IPS DF 6.9 (cell line): ENCODE data around the gene BICRA.

ENCODE experiments used
- DNase-seq: peaks from one replicate; pipeline ENCODE4 v3.0.0-alpha.2; 2013; ENCODE audit warnings: low read depth, low spot score
- H3K27ac ChIP-seq: one replicate; pipeline ENCODE4 v1.5.1; 2013; ENCODE audit warnings: low read length, control low read depth
- H3K27me3 ChIP-seq: 2 replicates; pipeline ENCODE4 v1.6.1; 2013; ENCODE audit warnings: mild to moderate bottlenecking, low read length; ENCODE audit not compliant: control insufficient read depth, insufficient read depth
- H3K36me3 ChIP-seq: 2 replicates; pipeline ENCODE4 v1.6.1; 2013; ENCODE audit warnings: low read length; ENCODE audit not compliant: control insufficient read depth, insufficient read depth
- H3K4me1 ChIP-seq: 2 replicates; pipeline ENCODE4 v1.6.1; 2013; ENCODE audit warnings: low read length; ENCODE audit not compliant: control insufficient read depth, insufficient read depth
- H3K4me3 ChIP-seq: 2 replicates; pipeline ENCODE4 v1.5.1; 2013; ENCODE audit warnings: mild to moderate bottlenecking, low read length
- H3K9me3 ChIP-seq: 2 replicates; pipeline ENCODE4 v1.6.1; 2013; ENCODE audit warnings: low read length, inconsistent platforms; ENCODE audit not compliant: control insufficient read depth, insufficient read depth
- WGBS: extraction: QIAGEN DNeasy Blood & Tissue Kit; methylation state at CpG from one replicate; pipeline ENCODE4 v1.1.7; 2013; ENCODE audit warnings: mixed read lengths, missing lambda C conversion rate; ENCODE audit not compliant: insufficient read length, insufficient coverage; 5-methylcytosine and 5-hydroxymethylcytosine counted together

Gene BICRA

DNA sequence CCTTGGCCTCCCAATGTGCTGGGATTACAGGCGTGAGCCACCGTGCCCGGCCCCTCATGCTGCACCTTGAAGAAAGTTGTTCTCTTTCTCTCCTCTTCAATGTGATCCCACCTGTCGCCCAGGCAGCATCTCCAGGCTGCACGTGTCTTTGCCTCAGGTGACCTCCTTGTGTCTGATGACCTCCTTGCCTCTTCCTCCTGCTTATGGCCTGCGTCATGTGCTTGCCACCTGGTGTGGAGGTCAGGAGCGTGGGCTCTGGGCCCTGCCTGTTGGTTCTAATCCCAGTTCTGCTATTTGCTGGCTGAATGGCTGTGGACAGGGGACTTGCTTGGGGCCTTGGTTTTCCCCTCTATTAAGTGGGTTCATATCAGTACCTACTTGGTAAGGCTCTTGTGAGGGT lies 6.3 kb downstream of the BICRA start:
- H3K4me3 ChIP-seq, result no peak overlapping the region
- no CpG with 5 or more reads among the region's 7 CpGs for WGBS
- no peak overlapping the region for H3K27ac ChIP-seq
- H3K36me3 ChIP-seq, result 0 out of 2 replicates have a peak, but pooled peaks cover 3% of the 10 kb centered on the region
- peaks cover 14% of the 10 kb centered on the region for H3K4me1 ChIP-seq
- DNase-seq, result no peak
- no peaks in the 10 kb centered on the region for H3K27me3 ChIP-seq
- H3K9me3 ChIP-seq, result no peaks in the 10 kb centered on the region

- no CpG with 5 or more reads among the region's 7 CpGs for WGBS
- no peaks in the 10 kb centered on the region for H3K9me3 ChIP-seq
- 0 out of 2 replicates have a peak, but pooled peaks cover 3% of the 10 kb centered on the region for H3K36me3 ChIP-seq
- DNase-seq, result no peak
- H3K4me1 ChIP-seq, result peaks cover 15% of the 10 kb centered on the region
- H3K27ac ChIP-seq, result no peak overlapping the region
- H3K4me3 ChIP-seq, result no peak overlapping the region
- H3K27me3 ChIP-seq, result no peaks in the 10 kb centered on the region
Observed at GRCh38 chr19:47615714-47616113, 6.8 kb downstream of the BICRA start.

- Histone ChIP-seq H3K27me3 (no peaks in the 10 kb centered on the region), H3K9me3 (no peaks in the 10 kb centered on the region), H3K36me3 (0 out of 2 replicates have a peak, but pooled peaks cover 3% of the 10 kb centered on the region), H3K4me1 (peaks cover 15% of the 10 kb centered on the region), H3K4me3 (no peak overlapping the region), H3K27ac (no peak overlapping the region)
- DNase-seq, result no peak
- WGBS, result no CpG with 5 or more reads among the region's 14 CpGs
Observed at GRCh38 chr19:47618771-47619170, 9.8 kb downstream of the BICRA start.

DNA sequence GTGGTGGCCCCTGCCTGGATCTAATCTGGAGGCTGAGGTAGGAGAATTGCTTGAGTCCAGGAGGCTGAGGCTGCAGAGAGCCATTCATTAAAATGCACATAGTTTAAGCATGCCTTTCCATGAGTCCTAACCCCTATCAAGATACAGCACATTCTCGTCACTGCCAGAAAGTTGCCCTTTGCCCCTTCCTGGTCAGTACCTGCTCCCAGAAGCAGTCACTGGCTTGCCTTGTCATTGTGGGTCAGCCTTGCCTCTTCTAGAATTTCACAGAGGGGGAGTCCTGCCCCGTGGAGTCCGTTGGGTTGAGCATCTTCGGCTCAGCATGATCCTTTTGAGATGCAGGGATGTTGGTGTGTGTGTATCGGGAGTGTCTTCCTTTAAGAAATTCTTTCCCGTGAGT lies 10.8 kb downstream of the BICRA start:
- H3K27ac ChIP-seq, result no peak overlapping the region
- H3K27me3 ChIP-seq, result no peaks in the 10 kb centered on the region
- no CpG with 5 or more reads among the region's 6 CpGs for WGBS
- H3K4me3 ChIP-seq, result no peak overlapping the region
- H3K4me1 ChIP-seq, result peaks cover 15% of the 10 kb centered on the region
- no peak for DNase-seq
- H3K36me3 ChIP-seq, result peaks cover 3% of the 10 kb centered on the region; the same call in 1 of the 2 replicates
- no peaks in the 10 kb centered on the region for H3K9me3 ChIP-seq

GRCh38 chr19:47623151-47623920 lies 14.4 kb downstream of the BICRA start:
- H3K27ac ChIP-seq, result no peak overlapping the region
- DNase-seq, result no peak
- no peaks in the 10 kb centered on the region; the same call in 1 of the 2 replicates for H3K36me3 ChIP-seq
- no peak overlapping the region for H3K4me3 ChIP-seq
- no CpG with 5 or more reads among the region's 12 CpGs for WGBS
- peaks cover 13% of the 10 kb centered on the region for H3K4me1 ChIP-seq
- H3K9me3 ChIP-seq, result no peaks in the 10 kb centered on the region
- H3K27me3 ChIP-seq, result no peaks in the 10 kb centered on the region

DNA sequence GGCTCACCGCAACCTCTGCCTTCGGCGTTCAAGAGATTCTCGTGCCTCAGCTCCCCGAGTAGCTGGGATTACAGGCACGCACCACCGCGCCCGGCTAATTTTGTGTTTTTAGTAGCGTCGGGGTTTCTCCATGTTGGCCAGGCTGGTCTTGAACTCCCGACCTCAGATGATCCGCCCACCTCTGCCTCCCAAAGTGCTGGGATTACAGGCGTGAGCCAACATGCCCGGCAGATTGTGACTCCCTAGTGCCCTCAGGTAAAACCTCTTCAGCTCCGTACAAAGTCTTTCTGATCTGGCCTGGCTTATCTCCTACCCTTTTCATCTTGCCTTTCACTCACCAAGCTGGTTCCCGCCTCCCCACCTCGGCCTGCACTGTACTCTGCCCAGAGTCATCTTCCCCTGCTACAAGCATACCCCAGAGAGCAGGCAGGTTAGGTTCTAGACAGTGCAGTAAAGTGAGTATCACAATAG lies 15.0 kb downstream of the BICRA start:
- no peaks in the 10 kb centered on the region for H3K27me3 ChIP-seq
- no peaks in the 10 kb centered on the region for H3K9me3 ChIP-seq
- no peaks in the 10 kb centered on the region; the same call in 1 of the 2 replicates for H3K36me3 ChIP-seq
- H3K4me1 ChIP-seq, result peaks cover 10% of the 10 kb centered on the region
- no CpG with 5 or more reads among the region's 18 CpGs for WGBS
- H3K4me3 ChIP-seq, result no peak overlapping the region
- DNase-seq, result no peak
- no peak overlapping the region for H3K27ac ChIP-seq

- H3K9me3 ChIP-seq, result no peaks in the 10 kb centered on the region
- no peak overlapping the region for H3K4me3 ChIP-seq
- no peak for DNase-seq
- H3K27me3 ChIP-seq, result no peaks in the 10 kb centered on the region
- H3K27ac ChIP-seq, result no peak overlapping the region
- H3K4me1 ChIP-seq, result peaks cover 6% of the 10 kb centered on the region
- no peaks in the 10 kb centered on the region; the same call in 1 of the 2 replicates for H3K36me3 ChIP-seq
- no CpG with 5 or more reads among the region's 7 CpGs for WGBS
Observed at GRCh38 chr19:47625650-47626049, 16.7 kb downstream of the BICRA start.

DNA sequence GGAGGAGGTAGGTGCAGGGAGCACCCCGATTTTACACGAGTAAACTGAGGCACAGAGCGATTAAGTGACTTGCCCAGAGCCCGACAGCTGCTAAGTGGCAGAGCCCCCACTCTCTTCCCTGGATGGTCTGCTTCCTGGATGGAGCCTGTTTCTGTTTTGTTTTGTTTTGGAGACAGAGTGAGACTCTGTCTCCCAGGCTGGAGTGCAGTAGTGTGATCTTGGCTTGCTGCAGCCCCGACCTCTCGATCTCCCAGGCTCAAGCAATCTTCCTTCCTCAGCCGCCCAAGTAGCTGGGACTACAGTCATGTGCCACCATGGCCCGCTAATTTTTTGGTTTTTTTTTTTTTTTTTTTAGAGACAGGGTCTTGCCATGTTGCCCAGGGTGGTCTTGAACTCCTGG lies 17.3 kb downstream of the BICRA start:
- no peaks in the 10 kb centered on the region for H3K27me3 ChIP-seq
- no CpG with 5 or more reads among the region's 8 CpGs for WGBS
- peaks cover 3% of the 10 kb centered on the region for H3K4me1 ChIP-seq
- no peak overlapping the region for H3K4me3 ChIP-seq
- no peaks in the 10 kb centered on the region; the same call in 1 of the 2 replicates for H3K36me3 ChIP-seq
- no peak for DNase-seq
- no peaks in the 10 kb centered on the region for H3K9me3 ChIP-seq
- no peak overlapping the region for H3K27ac ChIP-seq

DNA sequence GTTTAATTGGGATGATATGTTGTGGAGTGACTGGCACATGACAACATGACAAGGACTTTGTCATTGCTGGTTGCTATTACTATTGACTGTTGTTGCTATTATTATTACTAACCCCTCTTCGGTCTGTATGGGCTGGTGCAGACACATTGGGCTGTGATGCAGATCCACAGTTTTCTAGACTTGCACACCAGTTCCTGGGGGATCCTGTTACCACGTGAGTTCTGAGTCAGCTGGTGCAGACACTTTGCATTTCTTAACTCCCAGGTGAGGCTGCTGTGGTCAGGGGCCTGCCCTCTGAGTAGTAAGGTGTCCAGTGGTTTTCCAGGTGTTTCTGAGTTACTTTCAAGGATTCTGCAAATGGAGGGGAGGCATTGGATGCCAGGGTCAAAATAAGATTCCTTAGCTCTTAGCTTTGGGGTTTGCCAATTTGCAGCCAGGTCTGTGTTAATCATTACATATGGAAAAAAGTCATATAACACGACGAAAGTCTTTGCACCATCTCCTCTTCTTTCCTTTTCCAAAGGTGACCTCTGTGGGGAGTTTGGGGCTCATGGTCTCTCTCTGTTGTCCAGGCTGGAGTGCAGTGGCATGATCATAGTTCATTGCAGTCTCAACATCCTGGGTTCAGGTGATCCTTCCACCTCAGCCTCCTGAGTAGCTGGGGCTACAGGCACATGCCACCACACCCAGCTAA lies 19.3 kb downstream of the BICRA start:
- no peak for DNase-seq

DNA sequence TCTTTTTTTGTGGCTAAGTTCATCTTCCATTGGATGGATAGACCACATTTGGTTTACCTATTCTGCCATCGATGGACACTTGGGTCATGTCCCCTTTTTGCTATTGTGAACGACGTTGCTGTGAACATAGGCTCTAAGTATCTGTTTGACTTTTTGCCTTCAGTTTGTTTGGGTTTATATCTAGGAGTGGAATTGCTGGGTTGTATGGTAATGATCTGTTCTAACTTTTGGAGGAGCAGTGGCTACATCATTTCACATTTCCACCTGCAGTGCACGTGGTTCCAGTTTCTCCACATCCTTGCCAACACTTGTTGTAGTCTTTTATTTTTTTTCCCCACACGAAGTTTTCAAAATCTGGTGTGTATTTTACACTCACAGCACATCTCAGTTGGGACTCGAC lies 21.7 kb downstream of the BICRA start:
- no CpG with 5 or more reads among the region's 6 CpGs for WGBS
- no peaks in the 10 kb centered on the region for H3K36me3 ChIP-seq
- no peaks in the 10 kb centered on the region for H3K9me3 ChIP-seq
- peaks cover 3% of the 10 kb centered on the region; the same call in 1 of the 2 replicates for H3K4me1 ChIP-seq
- H3K27me3 ChIP-seq, result no peaks in the 10 kb centered on the region
- no peak for DNase-seq
- no peak overlapping the region for H3K27ac ChIP-seq
- H3K4me3 ChIP-seq, result no peak overlapping the region

More for the DNA sequence above, 19.3 kb downstream of the BICRA start:
- Histone ChIP-seq H3K27ac (no peak overlapping the region), H3K36me3 (no peaks in the 10 kb centered on the region; the same call in 1 of the 2 replicates), H3K4me3 (no peak overlapping the region), H3K27me3 (no peaks in the 10 kb centered on the region), H3K4me1 (peaks cover 1% of the 10 kb centered on the region), H3K9me3 (no peaks in the 10 kb centered on the region)
- WGBS, result no CpG with 5 or more reads among the region's 4 CpGs
